Pons (tissue), 1 donor: ENCODE data around the gene NTF4.
A peak's percentile ranks its signal among the peaks of the same experiment; 100 is the strongest.
"Not testable (repeated sequence)": the region's sequence is repeated elsewhere in the genome, so short reads cannot be mapped to it uniquely, and the experiment has no call there.

Experiments used
- DNase-seq: peaks from one replicate; pipeline ENCODE4 v3.0.0-alpha.2; 2016; ENCODE audit warnings: low spot score

The NTF4 gene

GRCh38 chr19:49020931-49021895 lies 43.4 kb downstream of the NTF4 start:
- DNase-seq: no peak

DNA sequence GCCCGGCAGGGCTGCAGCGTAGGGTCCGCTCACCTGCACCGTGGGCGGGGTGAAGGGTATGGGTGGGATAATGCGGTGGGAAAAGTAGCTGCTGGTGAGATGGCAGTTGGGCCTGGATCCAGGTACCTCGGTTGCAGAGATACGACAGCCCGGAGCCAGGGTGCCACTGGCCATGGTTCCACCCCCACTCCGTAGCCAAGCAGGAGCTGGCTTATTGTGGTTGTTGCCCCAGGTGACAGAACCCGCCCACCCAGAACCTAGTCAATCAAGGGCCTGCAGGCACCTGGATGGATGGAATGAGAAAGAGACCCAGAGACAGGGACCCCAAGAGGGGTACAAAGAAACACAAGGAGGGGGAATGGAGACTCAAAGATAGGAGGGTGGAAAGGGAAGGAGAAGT lies 44.3 kb downstream of the NTF4 start:
- no peak for DNase-seq

GRCh38 chr19:49019242-49019932 lies 45.2 kb downstream of the NTF4 start:
- DNase-seq: peak; percentile 21

GRCh38 chr19:49018388-49019241 lies 46.0 kb downstream of the NTF4 start:
- not testable (repeated sequence) for DNase-seq

DNA sequence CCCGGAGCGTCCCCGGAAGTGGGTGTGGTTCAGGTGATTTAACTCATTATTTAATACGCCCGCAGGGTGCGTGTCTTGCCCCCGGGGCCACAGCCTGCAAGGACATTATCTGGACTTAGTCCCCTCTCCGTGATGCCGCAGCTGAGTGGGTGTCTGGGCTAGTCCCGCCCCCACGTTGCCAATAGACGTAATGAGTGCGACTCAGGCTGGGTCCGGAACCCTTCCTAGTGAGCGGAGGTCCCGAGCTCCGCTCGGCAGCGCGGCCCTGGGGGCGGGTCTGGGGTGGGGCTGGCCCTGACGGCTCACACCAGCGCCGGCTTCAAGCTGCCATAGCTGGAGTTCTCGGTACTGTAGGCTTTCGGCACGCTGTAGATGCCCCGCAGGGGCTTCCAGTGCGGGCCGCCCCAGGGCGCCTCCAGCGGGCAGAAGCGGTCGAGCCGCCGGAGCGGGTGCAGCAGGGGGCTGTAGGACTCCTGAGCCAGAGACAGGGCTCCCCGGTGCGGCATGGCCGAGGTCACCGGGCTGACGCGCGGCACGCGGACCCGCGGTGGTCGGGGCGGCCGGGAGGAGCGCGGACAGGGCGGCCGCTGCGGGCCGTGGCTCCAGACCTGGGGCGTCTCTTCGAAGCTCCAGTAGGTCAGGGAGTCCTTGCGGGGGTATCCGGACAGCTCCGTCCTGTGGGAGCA lies 46.8 kb downstream of the NTF4 start:
- DNase-seq: no peak

DNA sequence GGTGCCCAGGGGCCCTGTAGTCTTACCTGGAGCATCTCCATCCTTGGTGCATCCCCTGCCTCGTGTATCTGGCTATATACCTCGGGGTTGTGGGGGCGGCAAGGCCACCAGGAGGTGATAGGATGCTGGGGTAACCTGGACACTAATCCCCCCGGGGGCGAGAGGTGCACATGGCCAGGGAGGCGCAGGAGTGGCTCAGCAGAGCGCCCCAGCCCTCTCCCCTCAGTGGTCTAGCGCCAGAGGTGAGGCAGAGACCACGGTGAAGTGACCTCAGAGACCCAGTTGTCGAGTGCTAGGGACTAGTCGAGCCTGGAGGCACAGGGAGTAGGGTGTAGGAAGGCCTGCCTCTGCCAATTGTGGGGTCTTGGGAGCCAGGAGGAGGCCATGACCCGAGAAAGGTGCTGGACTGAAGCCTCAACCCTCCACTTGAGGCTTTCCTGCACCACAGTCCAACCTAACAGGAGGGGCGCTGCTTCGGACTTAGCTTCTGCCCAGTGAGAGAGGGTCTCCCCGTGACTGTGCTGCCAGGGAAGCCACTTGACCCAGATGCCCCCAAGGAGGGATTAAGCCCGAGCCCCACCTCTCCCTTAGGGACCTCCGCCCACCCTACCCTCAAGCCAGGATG lies 47.5 kb downstream of the NTF4 start, which contains the start of gene LHB:
TSS of gene LHB (minus strand) at position 51 of the 625 bp plus-strand sequence. CDS start at position 41, 10 bp downstream.
- no peak for DNase-seq

DNA sequence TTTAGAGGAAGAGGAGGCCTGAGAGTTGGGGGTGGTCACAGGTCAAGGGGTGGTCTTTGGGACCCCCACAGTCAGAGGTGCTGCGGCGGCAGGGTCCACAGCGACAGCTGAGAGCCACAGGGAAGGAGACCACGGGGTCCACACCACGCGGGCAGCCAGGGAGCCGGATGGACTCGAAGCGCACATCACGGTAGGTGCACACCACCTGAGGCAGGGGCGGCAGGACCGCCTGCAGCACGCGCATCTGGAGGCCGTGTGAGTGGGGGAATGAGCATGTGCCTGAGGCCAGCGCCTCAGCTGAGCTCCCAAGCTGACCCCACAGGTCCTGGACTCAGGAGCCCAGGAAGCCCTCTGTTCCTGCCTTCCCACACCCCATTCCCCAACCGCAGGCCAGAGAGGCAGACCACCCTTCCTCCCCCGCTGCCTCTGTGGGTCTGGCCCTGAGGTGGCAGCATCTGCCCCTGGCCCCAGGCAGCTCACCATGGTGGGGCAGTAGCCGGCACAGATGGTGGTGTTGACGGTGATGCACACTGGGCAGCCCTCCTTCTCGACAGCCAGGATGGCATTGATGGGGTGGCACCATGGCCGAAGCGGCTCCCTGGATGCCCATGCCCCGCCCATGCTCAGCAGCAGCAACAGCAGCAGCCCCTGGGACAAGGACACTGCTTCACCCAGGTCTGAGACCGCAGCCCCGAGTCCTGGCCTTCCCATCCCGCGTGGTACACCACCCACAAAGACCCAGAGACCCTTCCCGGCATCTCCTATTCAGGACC lies 48.4 kb downstream of the NTF4 start:
- DNase-seq: no peak

DNA sequence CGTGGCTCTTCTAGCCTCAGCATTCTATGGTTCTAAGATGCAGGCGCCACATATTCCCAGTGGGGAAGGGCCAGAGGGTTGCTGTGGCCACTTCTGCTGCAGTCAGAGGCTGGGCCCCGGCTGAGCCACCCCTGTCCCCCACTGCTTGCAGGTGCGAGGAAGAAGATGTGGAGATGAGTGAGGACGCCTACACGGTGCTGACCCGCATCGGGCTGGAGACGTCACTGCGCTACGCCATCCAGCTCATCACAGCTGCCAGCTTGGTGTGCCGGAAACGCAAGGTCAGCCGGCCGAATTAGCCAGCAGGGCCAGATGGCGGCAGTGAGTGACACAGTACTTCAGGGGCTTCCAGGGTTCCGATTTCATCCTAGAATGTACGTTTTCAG lies 49.8 kb downstream of the NTF4 start:
- no peak for DNase-seq

DNA sequence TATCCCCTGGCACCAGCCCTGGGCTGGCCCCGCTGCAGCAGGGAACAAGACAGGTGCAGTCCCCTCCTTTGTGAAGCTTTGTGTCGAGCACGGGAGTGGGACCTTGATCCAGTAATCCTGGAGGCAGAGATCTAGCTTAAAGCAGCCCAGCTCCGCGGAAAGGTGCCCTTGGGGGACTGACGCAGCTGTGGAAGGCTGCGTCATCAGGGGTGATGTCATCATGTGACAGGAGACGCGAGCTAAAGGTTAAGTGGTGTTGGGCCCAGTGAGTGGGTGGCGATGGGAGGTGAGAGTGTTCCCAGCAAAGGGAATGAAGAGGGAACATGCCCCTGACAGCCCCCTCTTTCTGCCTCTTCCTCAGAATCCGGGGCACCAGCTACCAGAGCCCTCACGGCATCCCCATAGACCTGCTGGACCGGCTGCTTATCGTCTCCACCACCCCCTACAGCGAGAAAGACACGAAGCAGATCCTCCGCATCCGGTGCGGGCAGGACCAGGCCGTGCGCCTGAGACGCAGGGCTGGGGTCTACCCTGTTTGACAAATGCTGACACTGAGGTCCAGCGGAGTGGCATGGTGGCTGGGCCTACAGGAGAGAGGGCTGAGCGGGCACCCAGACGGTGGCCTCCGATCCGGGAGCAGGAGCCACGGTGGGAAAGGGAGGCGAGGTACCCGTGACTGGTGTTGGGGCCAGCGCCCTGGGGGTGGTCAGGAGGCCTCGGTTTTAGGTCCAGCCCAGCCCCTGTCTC lies 50.3 kb downstream of the NTF4 start:
- DNase-seq: no peak

- no peak for DNase-seq
These were observed 53.4 kb downstream of the NTF4 start for GRCh38 chr19:49011194-49011593.
